Measurements from ENCODE around the gene RBMXL3.
A peak's percentile ranks its signal among the peaks of the same experiment; 100 is the strongest.

DNA sequence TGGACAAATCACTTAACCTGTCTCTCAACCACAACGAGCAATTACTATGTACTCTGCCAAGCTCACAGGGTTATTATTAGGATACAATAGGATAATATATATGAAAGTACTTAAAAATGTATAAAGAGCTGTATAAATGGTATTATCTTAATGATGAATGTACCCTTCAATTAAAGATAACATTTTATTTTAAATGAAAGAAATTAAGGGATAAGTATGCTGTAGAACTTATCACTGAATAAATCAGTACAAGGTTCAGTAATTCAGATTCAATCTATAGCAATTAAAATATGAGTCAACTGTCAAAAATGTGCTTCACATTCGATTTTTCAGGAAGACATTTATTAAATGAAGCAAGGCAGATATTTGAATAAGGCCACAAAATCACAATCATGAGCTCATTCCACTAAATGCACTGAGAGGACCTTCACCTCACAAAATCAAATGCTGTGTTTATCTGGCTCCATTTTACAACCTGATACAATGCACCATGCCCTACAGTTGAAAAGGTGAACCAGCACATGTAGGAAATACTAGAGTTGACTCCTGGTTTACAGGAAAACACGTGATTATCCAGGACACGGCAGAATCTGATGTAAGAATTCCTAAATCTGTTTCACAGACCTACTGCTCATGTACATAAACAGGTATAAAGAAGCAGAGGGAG lies 40.3 kb downstream of the RBMXL3 start:
- TF ChIP-seq JUND (IDR thresholded peaks at IDR 0.05) = no peak
- no peak for TF ChIP-seq CTCF (IDR thresholded peaks at IDR 0.05; ENCODE audit: low read depth, low read length, missing input control)
- no peak for TF ChIP-seq MAX (IDR thresholded peaks at IDR 0.05)
- TF ChIP-seq SP1 (IDR thresholded peaks at IDR 0.05) = peak; percentile 49

Data from liver (tissue), 3 donors.